Lower leg skin (tissue), 4 donors: ENCODE data around the gene OR51B5. TPM values are rescaled to one million over a fixed set of nuclear protein-coding genes. Genes with fewer than 3 reads are reported as not detected.

Experiments
- DNase-seq, 2 donors: peaks; one replicate each; pipeline ENCODE4 v3.0.0-alpha.2; 2019; ENCODE audit warnings: low spot score in 2 of 2
- H3K4me3 ChIP-seq: fragments of 200-600 bp; sonication (generic); 2 replicates; pipeline ENCODE4 v1.5.1; 2017; ENCODE audit warnings: mild to moderate bottlenecking, low read depth; ENCODE audit not compliant: poor library complexity, severe bottlenecking
- POLR2A ChIP-seq, 2 donors: fragments of 450-650 bp; IDR thresholded peaks; one replicate each; pipeline ENCODE4 v1.6.1; 2016 to 2017; ENCODE audit warnings: antibody characterized with exemption in 2 of 2, mild to moderate bottlenecking in 1 of 2, moderate library complexity in 1 of 2
- WGBS, 2 donors: methylation state at CpG; one replicate each; pipeline ENCODE4 v1.1.5; 2018; 5-methylcytosine and 5-hydroxymethylcytosine counted together
- intact Hi-C: fragments of 100-400 bp; cut with DNase I; formaldehyde crosslinking; loops from one replicate; pipeline ENCODE4 v1.15.0; 2023; ENCODE audit warnings: low total_unique reads
- total RNA-seq, 4 donors: library from RNA; depleted of rRNA; stranded (reverse); fragments of >200 nt; gene quantifications; one replicate each; pipeline ENCODE4 v1.1.0, GENCODE V29; 2016
- TF ChIP-seq, protein P1 (sequence below), 3 donors: fragments of 450-650 bp; IDR thresholded peaks; one replicate each; pipeline ENCODE4 v1.5.1; 2016; ENCODE audit warnings: antibody characterized with exemption in 3 of 3, mild to moderate bottlenecking in 3 of 3, moderate library complexity in 2 of 3

OR51B5 gene
- total RNA-seq, 4 donors from 2014 or later = not detected

DNA sequence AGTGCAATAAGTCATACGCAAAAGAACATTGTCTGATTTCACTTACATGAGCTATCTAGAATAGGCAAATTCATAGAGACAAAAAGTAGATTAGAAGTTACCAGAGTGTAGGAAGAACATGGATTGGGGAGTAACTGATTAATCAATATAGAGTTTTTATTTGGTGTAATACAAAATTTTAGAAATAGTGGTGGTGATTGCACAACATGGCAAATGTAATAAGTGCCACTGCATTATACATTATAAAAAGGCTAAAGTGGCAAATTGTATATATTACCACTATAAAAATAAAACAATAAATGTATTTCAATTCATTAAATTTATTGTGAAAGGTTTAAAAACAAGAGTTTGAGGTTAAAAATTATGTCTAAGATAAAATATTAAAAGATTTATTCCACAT is 32.9 kb downstream of the OR51B5 start:
- TF ChIP-seq, protein P1, sequence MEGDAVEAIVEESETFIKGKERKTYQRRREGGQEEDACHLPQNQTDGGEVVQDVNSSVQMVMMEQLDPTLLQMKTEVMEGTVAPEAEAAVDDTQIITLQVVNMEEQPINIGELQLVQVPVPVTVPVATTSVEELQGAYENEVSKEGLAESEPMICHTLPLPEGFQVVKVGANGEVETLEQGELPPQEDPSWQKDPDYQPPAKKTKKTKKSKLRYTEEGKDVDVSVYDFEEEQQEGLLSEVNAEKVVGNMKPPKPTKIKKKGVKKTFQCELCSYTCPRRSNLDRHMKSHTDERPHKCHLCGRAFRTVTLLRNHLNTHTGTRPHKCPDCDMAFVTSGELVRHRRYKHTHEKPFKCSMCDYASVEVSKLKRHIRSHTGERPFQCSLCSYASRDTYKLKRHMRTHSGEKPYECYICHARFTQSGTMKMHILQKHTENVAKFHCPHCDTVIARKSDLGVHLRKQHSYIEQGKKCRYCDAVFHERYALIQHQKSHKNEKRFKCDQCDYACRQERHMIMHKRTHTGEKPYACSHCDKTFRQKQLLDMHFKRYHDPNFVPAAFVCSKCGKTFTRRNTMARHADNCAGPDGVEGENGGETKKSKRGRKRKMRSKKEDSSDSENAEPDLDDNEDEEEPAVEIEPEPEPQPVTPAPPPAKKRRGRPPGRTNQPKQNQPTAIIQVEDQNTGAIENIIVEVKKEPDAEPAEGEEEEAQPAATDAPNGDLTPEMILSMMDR (IDR thresholded peaks at IDR 0.05) = no peak
- TF ChIP-seq POLR2A (IDR thresholded peaks at IDR 0.05) = no peak
- no peak overlapping the region for H3K4me3 ChIP-seq
- intact Hi-C loops = no loop called here
- WGBS, 2 donors = 97 to 98% methylated on average over 1 of the region's 1 CpG
- DNase-seq = no peak

DNA sequence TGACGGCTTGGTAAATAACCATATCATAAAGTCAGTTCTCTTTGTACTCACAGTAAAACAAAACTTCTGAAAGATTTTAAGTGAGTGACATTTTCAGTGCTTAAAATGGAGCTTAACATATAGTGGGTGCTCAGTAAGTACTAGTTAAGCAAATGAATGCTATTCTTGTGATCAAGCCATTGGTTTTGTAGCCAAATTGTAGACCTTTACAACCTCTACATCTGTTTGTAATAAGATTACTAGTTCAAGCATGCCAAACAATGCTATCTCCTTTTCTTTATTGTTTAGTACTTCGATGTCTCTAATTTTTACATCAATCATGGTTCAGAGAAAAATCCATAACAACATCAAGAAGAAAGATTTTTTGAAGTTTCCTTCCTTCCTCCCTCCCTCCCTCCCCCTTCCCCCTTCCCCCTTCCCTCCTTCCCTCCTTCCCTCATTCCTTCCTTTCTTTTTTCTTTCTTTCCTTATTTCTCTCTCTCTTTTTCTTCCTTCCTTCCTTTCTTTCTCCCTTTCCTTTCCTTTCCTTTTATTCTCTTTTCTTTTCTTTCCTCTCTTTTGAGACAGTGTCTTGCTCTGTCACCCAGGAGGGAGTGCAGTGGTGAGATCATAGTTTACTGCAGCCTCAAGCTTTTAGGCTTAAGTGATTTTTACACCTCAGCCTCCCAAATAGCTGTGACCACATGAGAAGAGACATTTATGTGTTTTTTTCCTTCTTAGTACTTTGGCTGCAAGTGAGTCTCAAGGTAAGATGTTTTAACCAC is 35.9 kb downstream of the OR51B5 start:
- intact Hi-C loops = no loop called here
- no peak for DNase-seq
- TF ChIP-seq, protein P1 (IDR thresholded peaks at IDR 0.05) = no peak
- no peak for TF ChIP-seq POLR2A (IDR thresholded peaks at IDR 0.05)
- H3K4me3 ChIP-seq = no peak overlapping the region
- 64 to 79% methylated on average over 2 of the region's 2 CpGs for WGBS, 2 donors

DNA sequence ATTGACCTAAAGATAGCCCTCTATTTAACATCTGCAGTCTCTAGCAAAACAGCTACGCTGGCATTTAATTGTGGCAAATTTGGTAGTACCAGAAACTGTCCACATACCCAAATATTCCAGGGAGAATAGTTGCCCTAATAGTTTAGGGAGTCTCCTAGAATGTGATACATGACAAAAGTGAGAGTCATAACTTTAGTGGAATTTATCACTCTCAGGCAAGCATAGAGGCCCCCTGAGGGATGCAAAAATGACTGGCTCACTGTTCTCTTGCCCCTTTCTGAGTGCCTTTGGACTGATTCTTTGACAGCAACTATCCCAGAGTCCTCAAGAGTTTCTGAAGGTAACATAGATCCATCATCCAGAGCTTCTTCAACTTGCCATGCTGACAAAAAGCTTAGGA is 39.3 kb downstream of the OR51B5 start:
- no peak for TF ChIP-seq POLR2A (IDR thresholded peaks at IDR 0.05)
- TF ChIP-seq, protein P1 (IDR thresholded peaks at IDR 0.05) = no peak
- WGBS, 2 donors = 91 to 94% methylated on average over 1 of the region's 1 CpG
- H3K4me3 ChIP-seq = no peak overlapping the region
- no peak for DNase-seq
- intact Hi-C loops = no loop called here

DNA sequence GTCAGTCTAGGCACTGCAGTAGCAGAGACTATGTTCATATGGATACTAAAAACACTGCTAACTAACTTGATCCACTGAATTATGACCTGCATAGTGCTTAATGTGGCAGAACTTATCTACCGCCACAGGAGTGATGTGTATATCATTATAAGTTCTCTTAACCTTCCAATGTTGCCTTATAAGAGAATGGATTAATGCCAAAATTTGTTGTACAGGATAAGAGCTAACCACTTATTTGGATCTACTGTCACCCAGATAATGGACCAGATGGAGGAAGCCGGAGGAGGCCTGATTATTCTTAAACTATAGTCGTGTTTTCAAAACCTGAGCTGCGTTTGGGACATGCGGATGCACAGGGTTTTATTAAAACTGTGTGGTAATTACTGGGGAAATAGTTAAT is 39.7 kb downstream of the OR51B5 start:
- TF ChIP-seq, protein P1 (IDR thresholded peaks at IDR 0.05) = no peak
- no peak for TF ChIP-seq POLR2A (IDR thresholded peaks at IDR 0.05)
- intact Hi-C loops = no loop called here

DNA sequence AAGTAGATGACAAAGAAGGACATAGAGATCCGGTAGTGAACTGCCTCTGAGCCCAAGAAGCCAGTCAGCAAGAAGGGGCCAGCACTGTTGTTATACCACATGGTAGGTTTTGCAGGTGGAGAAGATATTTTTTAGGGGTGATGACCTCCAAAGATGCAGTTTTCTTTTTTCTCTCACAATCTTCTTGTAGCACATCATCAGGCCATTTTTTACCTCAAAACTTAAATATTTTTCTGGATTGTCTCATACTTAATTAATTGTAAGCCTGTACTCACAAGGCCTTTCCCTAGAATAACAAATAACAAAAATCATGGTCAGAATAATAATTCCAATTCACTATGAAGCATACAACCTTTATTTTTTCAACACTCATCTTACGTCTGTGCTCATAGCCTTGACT is 41.5 kb downstream of the OR51B5 start, which contains the start of gene OR51B4:
OR51B4 (minus strand) TSS at position 101 of the 400 bp plus-strand sequence; CDS start at position 101, 0 bp downstream.
- intact Hi-C loops = no loop called here
- H3K4me3 ChIP-seq = no peak within 1 kb of the TSS
- WGBS, 2 donors = 91 to 92% methylated on average over 2 of the region's 2 CpGs
- TF ChIP-seq, protein P1 (IDR thresholded peaks at IDR 0.05) = no peak
- no peak for TF ChIP-seq POLR2A (IDR thresholded peaks at IDR 0.05)
- no peak for DNase-seq

More for the DNA sequence above, 39.7 kb downstream of the OR51B5 start:
- 72 to 85% methylated on average over 5 of the region's 5 CpGs for WGBS, 2 donors
- DNase-seq = no peak
- no peak overlapping the region for H3K4me3 ChIP-seq
